IMR-90 (cell line): Measurements from ENCODE around the gene SLC12A4. TPM values are rescaled to one million over a fixed set of nuclear protein-coding genes. Genes with fewer than 3 reads are reported as not detected.

Experiments used
- ATAC-seq: fragments of 200-7000 bp; cut with Tn5 transposase; 2 replicates; pipeline ENCODE4 v1.9.1; 2020; ENCODE audit warnings: low read depth, mild to moderate bottlenecking, moderate library complexity
- BruUV-seq: library from RNA; stranded (reverse); fragments of 400-500 nt; replicated peaks from 2 replicates; lab custom pipeline; 2021; lab: Mats Ljungman, UMichigan
- CTCF ChIA-PET: fragments of 300-600 bp; formaldehyde crosslinking; extraction: SDS; loops from one replicate; lab custom pipeline; 2021; ENCODE audit warnings: antibody characterized with exemption; lab: Yijun Ruan, JAX
- POLR2A ChIA-PET: fragments of 300-600 bp; sonication (Branson Sonifier 250); formaldehyde crosslinking; loops from one replicate; lab custom pipeline; 2022; ENCODE audit warnings: antibody characterized with exemption; ENCODE audit not compliant: unreplicated experiment; lab: Charles Lee
- DNase-seq: peaks from one replicate; pipeline ENCODE4 v3.0.0; 2013
- H2AFZ ChIP-seq: replicated peaks from 2 replicates; pipeline ENCODE3; 2013; ENCODE audit warnings: low read length, mild to moderate bottlenecking; ENCODE audit not compliant: poor library complexity
- H2AK5ac ChIP-seq: 2 replicates; pipeline ENCODE4 v1.6.1; 2013; ENCODE audit warnings: low read depth, low read length, inconsistent platforms
- H2AK9ac ChIP-seq: replicated peaks from 2 replicates; pipeline ENCODE3; 2013; ENCODE audit warnings: mild to moderate bottlenecking, low read depth, low read length, moderate library complexity; ENCODE audit not compliant: poor library complexity
- H2BK120ac ChIP-seq: 2 replicates; pipeline ENCODE4 v1.6.1; 2013; ENCODE audit warnings: low read depth, low read length, inconsistent platforms
- H2BK15ac ChIP-seq: 3 replicates; pipeline ENCODE4 v1.6.1; 2013; ENCODE audit warnings: low read depth, low read length, inconsistent platforms
- H2BK20ac ChIP-seq: 2 replicates; pipeline ENCODE4 v1.6.1; 2013; ENCODE audit warnings: low read depth, mild to moderate bottlenecking, inconsistent platforms, low read length, moderate library complexity
- H2BK5ac ChIP-seq: 2 replicates; pipeline ENCODE4 v1.6.1; 2013; ENCODE audit warnings: mild to moderate bottlenecking, low read depth, low read length, inconsistent platforms; ENCODE audit not compliant: poor library complexity, severe bottlenecking
- H3K14ac ChIP-seq: replicated peaks from 2 replicates; pipeline ENCODE4 v1.6.1; 2013; ENCODE audit warnings: low read depth, low read length, inconsistent platforms
- H3K18ac ChIP-seq: 2 replicates; pipeline ENCODE4 v1.6.1; 2013; ENCODE audit warnings: low read depth, low read length, control low read depth
- H3K23ac ChIP-seq: 2 replicates; pipeline ENCODE4 v1.6.1; 2013; ENCODE audit warnings: low read depth, low read length, inconsistent platforms
- H3K27ac ChIP-seq: 2 replicates; pipeline ENCODE4 v1.5.1; 2013; ENCODE audit warnings: mild to moderate bottlenecking, control low read depth, low read length; ENCODE audit not compliant: insufficient read depth
- H3K27me3 ChIP-seq: 2 replicates; pipeline ENCODE4 v1.6.1; 2013; ENCODE audit warnings: low read length; ENCODE audit not compliant: control insufficient read depth, insufficient read depth
- H3K36me3 ChIP-seq: 2 replicates; pipeline ENCODE4 v1.6.1; 2013; ENCODE audit warnings: low read length, mixed read lengths; ENCODE audit not compliant: control insufficient read depth, insufficient read depth
- H3K4ac ChIP-seq: 2 replicates; pipeline ENCODE4 v1.6.1; 2013; ENCODE audit warnings: low read depth, low read length, inconsistent platforms
- H3K4me1 ChIP-seq: 2 replicates; pipeline ENCODE4 v1.6.1; 2013; ENCODE audit warnings: low read length, mixed read lengths; ENCODE audit not compliant: control insufficient read depth, insufficient read depth
- H3K4me2 ChIP-seq: 2 replicates; pipeline ENCODE4 v1.6.1; 2013; ENCODE audit warnings: low read depth, mild to moderate bottlenecking, control low read depth, low read length, moderate library complexity
- H3K4me3 ChIP-seq: 2 replicates; pipeline ENCODE4 v1.5.1; 2013; ENCODE audit warnings: low read depth, mild to moderate bottlenecking, control low read depth, low read length, moderate library complexity; ENCODE audit not compliant: insufficient read depth
- H3K56ac ChIP-seq: 2 replicates; pipeline ENCODE4 v1.6.1; 2013; ENCODE audit warnings: low read length, inconsistent platforms; ENCODE audit not compliant: insufficient read depth; ENCODE audit errors: extremely low read depth
- H3K79me1 ChIP-seq, 2 experiments: 2 replicates each; pipeline ENCODE4 v1.6.1; 2013; ENCODE audit warnings: low read length in 2 of 2, inconsistent platforms in 1 of 2, low read depth in 1 of 2
- H3K9ac ChIP-seq: 2 replicates; pipeline ENCODE4 v1.6.1; 2013; ENCODE audit warnings: low read depth, low read length, control low read depth
- H3K9me1 ChIP-seq: 2 replicates; pipeline ENCODE4 v1.6.1; 2013; ENCODE audit warnings: low read length, inconsistent platforms; ENCODE audit not compliant: insufficient read depth
- H3K9me3 ChIP-seq: 2 replicates; pipeline ENCODE4 v1.6.1; 2013; ENCODE audit warnings: low read length; ENCODE audit not compliant: control insufficient read depth, insufficient read depth
- H4K20me1 ChIP-seq: 2 replicates; pipeline ENCODE4 v1.6.1; 2013; ENCODE audit warnings: low read length, inconsistent platforms; ENCODE audit not compliant: insufficient read depth
- H4K5ac ChIP-seq: 2 replicates; pipeline ENCODE4 v1.6.1; 2013; ENCODE audit warnings: mild to moderate bottlenecking, low read depth, low read length, control low read depth
- H4K8ac ChIP-seq, 2 experiments: 2 replicates each; pipeline ENCODE4 v1.6.1; 2013; ENCODE audit warnings: low read depth in 2 of 2, low read length in 2 of 2, control low read depth in 1 of 2, inconsistent platforms in 1 of 2
- H4K91ac ChIP-seq: 2 replicates; pipeline ENCODE4 v1.6.1; 2013; ENCODE audit warnings: low read depth, low read length, inconsistent platforms; ENCODE audit not compliant: insufficient read depth
- ELK1 ChIP-seq: fragments of 150-350 bp; IDR thresholded peaks from 2 replicates; pipeline ENCODE4 v1.6.1; 2016; ENCODE audit warnings: low read depth, mild to moderate bottlenecking, low read length, moderate library complexity, borderline replicate concordance
- FOS ChIP-seq: fragments of 150-350 bp; IDR thresholded peaks from 2 replicates; pipeline ENCODE4 v1.6.1; 2016; ENCODE audit warnings: low read depth, low read length
- MAZ ChIP-seq: IDR thresholded peaks from 2 replicates; pipeline ENCODE4 v1.6.1; 2012; ENCODE audit warnings: low read depth, mild to moderate bottlenecking, low read length, improper control_type of control experiment, moderate library complexity, borderline replicate concordance
- POLR2A ChIP-seq: IDR thresholded peaks from 2 replicates; pipeline ENCODE4 v1.6.1; 2012; ENCODE audit warnings: mild to moderate bottlenecking, low read depth, low read length
- RAD21 ChIP-seq: IDR thresholded peaks from 2 replicates; pipeline ENCODE4 v1.6.1; 2012; ENCODE audit warnings: low read length, improper control_type of control experiment
- RCOR1 ChIP-seq: IDR thresholded peaks from 2 replicates; pipeline ENCODE4 v1.6.1; 2012; ENCODE audit warnings: mild to moderate bottlenecking, low read length, improper control_type of control experiment; ENCODE audit not compliant: insufficient replicate concordance
- WGBS, 2 experiments: methylation state at CpG; one replicate each; pipeline versions ENCODE4 v1.1.5 to v1.1.7; 2013; ENCODE audit warnings: missing lambda C conversion rate in 2 of 2; ENCODE audit not compliant: insufficient read length in 1 of 2; ENCODE audit errors: extremely low coverage in 2 of 2; 5-methylcytosine and 5-hydroxymethylcytosine counted together
- dilution Hi-C: fragments of 300-500 bp; cut with HindIII; formaldehyde crosslinking; loops from one replicate; pipeline ENCODE4 v1.14.3; 2018; ENCODE audit warnings: low sequenced_read_pairs; ENCODE audit not compliant: unreplicated experiment
- in situ Hi-C: fragments of 300-500 bp; cut with MboI; formaldehyde crosslinking; loops from 3 replicates; pipeline ENCODE4 v1.14.3; 2019; ENCODE audit warnings: low sequenced_read_pairs, inconsistent platforms, mixed read lengths
- intact Hi-C: fragments of 100-400 bp; cut with micrococcal nuclease; formaldehyde crosslinking; loops from 2 replicates; pipeline ENCODE4 v1.10.0; 2022
- polyA plus RNA-seq, 3 experiments: library from polyadenylated mRNA; depleted of rRNA; stranded (reverse); fragments of >200 nt; gene quantifications; 2 replicates each; pipeline ENCODE4 v1.2.3, GENCODE V29; 2012; ENCODE audit warnings: low replicate concordance in 1 of 3
- total RNA-seq: library from RNA; depleted of rRNA; stranded (reverse); fragments of >200 nt; gene quantifications from 2 replicates; pipeline ENCODE4 v1.2.3, GENCODE V29; 2012

SLC12A4 gene
- total and polyA plus RNA-seq, 2 of the 4 experiments (the other 2 are of a cell fraction): 36.6 to 132 TPM

GRCh38 chr16:67962135-67962534, 6.3 kb downstream of the SLC12A4 start:
- Histone ChIP-seq H3K23ac (no peak overlapping the region), H4K5ac (no peak overlapping the region), H2BK120ac (no peak overlapping the region), H4K91ac (no peak overlapping the region), H3K4ac (no peak overlapping the region), H2AK5ac (no peak overlapping the region), H3K27ac (no peak overlapping the region), H3K27me3 (no peaks in the 10 kb centered on the region), H4K20me1 (peaks cover 92% of the 10 kb centered on the region), H3K56ac (no peak overlapping the region), H2BK5ac (no peak overlapping the region), H3K79me1 (peaks cover 53 to 98% of the 10 kb centered on the region in 2 experiments), H3K9ac (no peak overlapping the region), H2AK9ac (peak overlapping the region; percentile 37), H2BK20ac (no peak overlapping the region), H3K14ac (no peak overlapping the region), H3K9me3 (no peaks in the 10 kb centered on the region), H2AFZ (no peak overlapping the region), H3K18ac (no peak overlapping the region), H3K9me1 (peaks cover 66% of the 10 kb centered on the region), H3K4me3 (no peak overlapping the region), H3K4me1 (peaks cover 52% of the 10 kb centered on the region), H2BK15ac (no peak overlapping the region), H3K36me3 (peaks cover 73% of the 10 kb centered on the region), H3K4me2 (no peak overlapping the region), H4K8ac (no peak overlapping the region)
- WGBS, 2 experiments: 100% methylated on average over 2 of the region's 8 CpGs; no CpG with 5 or more reads in 1 of the 2 experiments
- CTCF ChIA-PET: no interaction called here
- DNase-seq (no peak), ATAC-seq (no peak)
- TF ChIP-seq ELK1: no peak
- TF ChIP-seq RAD21: no peak
- no peak for TF ChIP-seq RCOR1
- no peak for TF ChIP-seq MAZ
- no peak for TF ChIP-seq FOS
- no peak for TF ChIP-seq POLR2A
- no TSS peak for BruUV-seq
- POLR2A ChIA-PET: no interaction called here
- intact Hi-C loops (loop anchor here (10.0 kb wide), 1 partner anchor 263 kb away; no protein-coding TSS in a partner anchor), in situ Hi-C loops (no loop called here), dilution Hi-C loops (no loop called here)
